Body of pancreas (tissue), 4 donors: ENCODE data around the gene CTCF. TPM values are rescaled to one million over a fixed set of nuclear protein-coding genes. Genes with fewer than 3 reads are reported as not detected.

Experiments used
- ATAC-seq: fragments of 150-250 bp; one replicate; pipeline ENCODE4 v1.9.1; 2016
- DNase-seq, 4 donors: peaks; one replicate each; pipeline ENCODE4 v3.0.0-alpha.2; 2019
- H3K27ac ChIP-seq, 4 donors: fragments of 200-600 bp; sonication (generic); 1 replicate in 3 of 4; 2 replicates in 1 of 4; pipeline versions ENCODE4 v1.5.1 to v1.6.1; 2016 to 2019; ENCODE audit warnings: mild to moderate bottlenecking in 1 of 4, mixed read lengths in 1 of 4, moderate library complexity in 1 of 4
- H3K27me3 ChIP-seq, 2 donors: fragments of 200-600 bp; sonication (generic); one replicate each; pipeline ENCODE4 v1.6.0; 2016; ENCODE audit warnings: mild to moderate bottlenecking in 1 of 2
- H3K36me3 ChIP-seq, 2 donors: fragments of 200-600 bp; sonication (generic); replicated peaks in 1 of 2; 2 replicates each; pipeline ENCODE4 v1.5.1; 2016; ENCODE audit warnings: low read depth in 2 of 2; ENCODE audit not compliant: insufficient read depth in 1 of 2
- H3K4me1 ChIP-seq: fragments of 200-600 bp; sonication (generic); one replicate; pipeline ENCODE4 v1.6.0; 2016
- H3K4me3 ChIP-seq, 2 donors: fragments of 200-600 bp; sonication (generic); 1 replicate in 1 of 2; 2 replicates in 1 of 2; pipeline ENCODE4 v1.5.1; 2016 to 2019
- H3K9me3 ChIP-seq, 3 donors: fragments of 200-600 bp; sonication (generic); 1 replicate in 2 of 3; 2 replicates in 1 of 3; pipeline ENCODE4 v1.5.1; 2016
- POLR2A ChIP-seq, 3 donors: fragments of 450-650 bp; IDR thresholded peaks; one replicate each; pipeline ENCODE4 v1.6.1; 2016; ENCODE audit warnings: antibody characterized with exemption in 3 of 3, mild to moderate bottlenecking in 2 of 3
- WGBS, 2 donors: methylation state at CpG; one replicate each; pipeline ENCODE4 v1.1.5; 2017; 5-methylcytosine and 5-hydroxymethylcytosine counted together
- intact Hi-C: fragments of 100-400 bp; cut with DNase I; formaldehyde crosslinking; loops from one replicate; pipeline ENCODE4 v1.15.1; 2023
- total RNA-seq, 2 donors: library from RNA; depleted of rRNA; stranded (reverse); fragments of >200 nt; gene quantifications; one replicate each; pipeline ENCODE4 v1.1.0, GENCODE V29; 2016
- TF ChIP-seq, protein P1 (sequence below), 7 experiments: fragments of 450-650 bp in 4 of 7; fragments of 200-600 bp in 3 of 7; sonication (generic) in 3 of 7; IDR thresholded peaks; one replicate each; pipeline ENCODE4 v1.5.1; 2016 to 2019; ENCODE audit warnings: antibody characterized with exemption in 7 of 7

The CTCF gene
- total RNA-seq, 2 donors from 2014 or later = 24.4 to 33.0 TPM

- ATAC-seq = no peak
- Histone ChIP-seq H3K4me3 (no peak overlapping the region), H3K36me3 (peaks cover 0 to 2% of the 10 kb centered on the region in 2 donors), H3K9me3 (no peaks in the 10 kb centered on the region), H3K27ac (peak overlapping the region; percentile 10 to 54 (median 27)), H3K27me3 (no peaks in the 10 kb centered on the region), H3K4me1 (peaks cover 60% of the 10 kb centered on the region)
- TF ChIP-seq POLR2A (IDR thresholded peaks at IDR 0.05) = no peak
- TF ChIP-seq, protein P1, sequence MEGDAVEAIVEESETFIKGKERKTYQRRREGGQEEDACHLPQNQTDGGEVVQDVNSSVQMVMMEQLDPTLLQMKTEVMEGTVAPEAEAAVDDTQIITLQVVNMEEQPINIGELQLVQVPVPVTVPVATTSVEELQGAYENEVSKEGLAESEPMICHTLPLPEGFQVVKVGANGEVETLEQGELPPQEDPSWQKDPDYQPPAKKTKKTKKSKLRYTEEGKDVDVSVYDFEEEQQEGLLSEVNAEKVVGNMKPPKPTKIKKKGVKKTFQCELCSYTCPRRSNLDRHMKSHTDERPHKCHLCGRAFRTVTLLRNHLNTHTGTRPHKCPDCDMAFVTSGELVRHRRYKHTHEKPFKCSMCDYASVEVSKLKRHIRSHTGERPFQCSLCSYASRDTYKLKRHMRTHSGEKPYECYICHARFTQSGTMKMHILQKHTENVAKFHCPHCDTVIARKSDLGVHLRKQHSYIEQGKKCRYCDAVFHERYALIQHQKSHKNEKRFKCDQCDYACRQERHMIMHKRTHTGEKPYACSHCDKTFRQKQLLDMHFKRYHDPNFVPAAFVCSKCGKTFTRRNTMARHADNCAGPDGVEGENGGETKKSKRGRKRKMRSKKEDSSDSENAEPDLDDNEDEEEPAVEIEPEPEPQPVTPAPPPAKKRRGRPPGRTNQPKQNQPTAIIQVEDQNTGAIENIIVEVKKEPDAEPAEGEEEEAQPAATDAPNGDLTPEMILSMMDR (IDR thresholded peaks at IDR 0.05) = no peak
- intact Hi-C loops = no loop called here
- peak; percentile 36 to 78 (median 56) for DNase-seq
- WGBS, 2 donors = 76 to 82% methylated on average over 8 to 14 of the region's 14 CpGs
These were observed 20.7 kb upstream of the CTCF start for GRCh38 chr16:67541391-67542263.

GRCh38 chr16:67542464-67542863 lies 19.9 kb upstream of the CTCF start:
- no peak overlapping the region for H3K4me3 ChIP-seq
- DNase-seq (peak in 2 of 4 donors; percentile 43 to 51), ATAC-seq (no peak)
- no peaks in the 10 kb centered on the region for H3K9me3 ChIP-seq
- H3K4me1 ChIP-seq = peaks cover 60% of the 10 kb centered on the region
- TF ChIP-seq POLR2A (IDR thresholded peaks at IDR 0.05) = no peak
- TF ChIP-seq, protein P1 (IDR thresholded peaks at IDR 0.05) = no peak
- intact Hi-C loops = no loop called here
- no peaks in the 10 kb centered on the region for H3K27me3 ChIP-seq
- peaks cover 0 to 2% of the 10 kb centered on the region in 2 donors for H3K36me3 ChIP-seq
- peak overlapping the region in 1 of 4 donors; percentile 54 for H3K27ac ChIP-seq

GRCh38 chr16:67543036-67543435 lies 19.3 kb upstream of the CTCF start:
- Histone ChIP-seq H3K27me3 (no peaks in the 10 kb centered on the region), H3K27ac (no peak overlapping the region), H3K4me3 (no peak overlapping the region), H3K9me3 (no peaks in the 10 kb centered on the region), H3K36me3 (peaks cover 0 to 2% of the 10 kb centered on the region in 2 donors), H3K4me1 (peaks cover 55% of the 10 kb centered on the region)
- ATAC-seq (no peak), DNase-seq (no peak)
- WGBS, 2 donors = 95 to 100% methylated on average over 5 to 8 of the region's 8 CpGs
- TF ChIP-seq, protein P1 (IDR thresholded peaks at IDR 0.05) = no peak
- TF ChIP-seq POLR2A (IDR thresholded peaks at IDR 0.05) = no peak
- intact Hi-C loops = no loop called here

DNA sequence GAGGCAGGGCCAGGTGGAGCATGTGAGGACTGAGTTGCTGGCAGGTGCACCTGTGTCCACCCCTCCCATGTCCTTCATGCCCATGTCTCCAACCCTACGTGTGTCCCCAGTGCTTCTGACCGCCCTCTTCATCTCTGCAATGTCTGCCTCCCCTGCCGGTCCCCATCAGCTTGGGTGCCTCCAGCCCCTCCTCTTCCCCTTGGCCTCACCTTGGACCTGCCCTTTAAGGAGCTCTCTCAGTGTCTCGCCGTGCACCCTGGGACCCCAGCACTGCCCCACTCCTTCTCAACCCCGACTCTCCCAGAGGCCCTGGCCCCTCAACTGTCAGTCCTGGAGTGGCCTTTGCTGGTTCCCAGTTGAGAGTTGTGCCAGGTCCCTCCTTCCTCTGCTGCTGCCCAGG lies 18.7 kb upstream of the CTCF start:
- Histone ChIP-seq H3K27ac (no peak overlapping the region), H3K4me3 (no peak overlapping the region), H3K9me3 (no peaks in the 10 kb centered on the region), H3K4me1 (peaks cover 50% of the 10 kb centered on the region), H3K36me3 (peaks cover 0 to 2% of the 10 kb centered on the region in 2 donors), H3K27me3 (no peaks in the 10 kb centered on the region)
- DNase-seq = no peak
- ATAC-seq = no peak
- WGBS, 2 donors = 85% methylated on average over 6 of the region's 6 CpGs
- TF ChIP-seq POLR2A (IDR thresholded peaks at IDR 0.05) = no peak
- TF ChIP-seq, protein P1 (IDR thresholded peaks at IDR 0.05) = no peak
- intact Hi-C loops = no loop called here
